Measurements from ENCODE around the gene PSPH. TPM values are rescaled to one million over a fixed set of nuclear protein-coding genes. Genes with fewer than 3 reads are reported as not detected.

Gene PSPH
- total RNA-seq, 1 experiment from 2014 or later: 39.9 TPM

- CTCF ChIA-PET: no interaction called here
- Mint-ChIP-seq H3K4me3 (ENCODE audit: low read depth, unreplicated experiment) (no peak overlapping the region), H3K36me3 (ENCODE audit: insufficient read depth, unreplicated experiment) (peaks cover 89% of the 10 kb centered on the region), H3K4me1 (ENCODE audit: low read depth, unreplicated experiment) (peaks cover 13% of the 10 kb centered on the region), H3K9me3 (ENCODE audit: low read depth, unreplicated experiment) (no peaks in the 10 kb centered on the region), H3K27me3 (ENCODE audit: unreplicated experiment) (no peaks in the 10 kb centered on the region), H3K27ac (ENCODE audit: unreplicated experiment) (no peak overlapping the region)
- no peak for TF ChIP-seq CTCF (IDR thresholded peaks at IDR 0.05; ENCODE audit: unreplicated experiment)
- no peak for DNase-seq
- BruUV-seq (replicated peaks): no TSS peak
- intact Hi-C loops (cut with micrococcal nuclease; ENCODE audit: unreplicated experiment): no loop called here
These were observed 20.9 kb downstream of the PSPH start for GRCh38 chr7:56030340-56030739.

- Mint-ChIP-seq H3K36me3 (ENCODE audit: insufficient read depth, unreplicated experiment) (peaks cover 89% of the 10 kb centered on the region), H3K27me3 (ENCODE audit: unreplicated experiment) (no peaks in the 10 kb centered on the region), H3K27ac (ENCODE audit: unreplicated experiment) (no peak overlapping the region), H3K4me1 (ENCODE audit: low read depth, unreplicated experiment) (peaks cover 13% of the 10 kb centered on the region), H3K9me3 (ENCODE audit: low read depth, unreplicated experiment) (no peaks in the 10 kb centered on the region), H3K4me3 (ENCODE audit: low read depth, unreplicated experiment) (no peak overlapping the region)
- CTCF ChIA-PET: interaction anchor here (0.6 to 0.7 kb wide), 2 partner anchors 26 to 380 kb away, joined by 6 to 7 read pairs; no protein-coding TSS in a partner anchor
- no peak for TF ChIP-seq CTCF (IDR thresholded peaks at IDR 0.05; ENCODE audit: unreplicated experiment)
- BruUV-seq (replicated peaks): no TSS peak
- intact Hi-C loops (cut with micrococcal nuclease; ENCODE audit: unreplicated experiment): no loop called here
- no peak for DNase-seq
These were observed 22.2 kb downstream of the PSPH start for GRCh38 chr7:56028942-56029630.

GRCh38 chr7:56026538-56026937, 24.7 kb downstream of the PSPH start:
- Mint-ChIP-seq H3K4me1 (ENCODE audit: low read depth, unreplicated experiment) (peaks cover under 1% of the 10 kb centered on the region), H3K27ac (ENCODE audit: unreplicated experiment) (no peak overlapping the region), H3K27me3 (ENCODE audit: unreplicated experiment) (no peaks in the 10 kb centered on the region), H3K9me3 (ENCODE audit: low read depth, unreplicated experiment) (no peaks in the 10 kb centered on the region), H3K4me3 (ENCODE audit: low read depth, unreplicated experiment) (no peak overlapping the region), H3K36me3 (ENCODE audit: insufficient read depth, unreplicated experiment) (peaks cover 70% of the 10 kb centered on the region)
- CTCF ChIA-PET: interaction anchor here (0.7 kb wide), 1 partner anchor 404 kb away, joined by 4 read pairs; no protein-coding TSS in a partner anchor
- intact Hi-C loops (cut with micrococcal nuclease; ENCODE audit: unreplicated experiment): no loop called here
- no peak for DNase-seq
- no TSS peak for BruUV-seq (replicated peaks)
- TF ChIP-seq CTCF (IDR thresholded peaks at IDR 0.05; ENCODE audit: unreplicated experiment): no peak

- H3K9me3 Mint-ChIP-seq (ENCODE audit: low read depth, unreplicated experiment): no peaks in the 10 kb centered on the region
- H3K27ac Mint-ChIP-seq (ENCODE audit: unreplicated experiment): no peak overlapping the region
- DNase-seq: no peak
- peaks cover 68% of the 10 kb centered on the region for H3K36me3 Mint-ChIP-seq (ENCODE audit: insufficient read depth, unreplicated experiment)
- BruUV-seq (replicated peaks): no TSS peak
- H3K4me3 Mint-ChIP-seq (ENCODE audit: low read depth, unreplicated experiment): no peak overlapping the region
- TF ChIP-seq CTCF (IDR thresholded peaks at IDR 0.05; ENCODE audit: unreplicated experiment): no peak
- no peaks in the 10 kb centered on the region for H3K4me1 Mint-ChIP-seq (ENCODE audit: low read depth, unreplicated experiment)
- CTCF ChIA-PET: no interaction called here
- no peaks in the 10 kb centered on the region for H3K27me3 Mint-ChIP-seq (ENCODE audit: unreplicated experiment)
- intact Hi-C loops (cut with micrococcal nuclease; ENCODE audit: unreplicated experiment): no loop called here
These were observed 27.7 kb downstream of the PSPH start for GRCh38 chr7:56023500-56023899.

All from Calu3 (cell line).